HG03159 (cell line): Measurements from ENCODE around the gene MTURN.
"Not testable (repeated sequence)": the region's sequence is repeated elsewhere in the genome, so short reads cannot be mapped to it uniquely, and the experiment has no call there.

ENCODE experiments used
- ATAC-seq: cut with Tn5 transposase; IDR thresholded peaks from one replicate; pipeline ENCODE4 v1.9.1; 2021; ENCODE audit warnings: mild to moderate bottlenecking, moderate library complexity; ENCODE audit not compliant: unreplicated experiment

MTURN gene

DNA sequence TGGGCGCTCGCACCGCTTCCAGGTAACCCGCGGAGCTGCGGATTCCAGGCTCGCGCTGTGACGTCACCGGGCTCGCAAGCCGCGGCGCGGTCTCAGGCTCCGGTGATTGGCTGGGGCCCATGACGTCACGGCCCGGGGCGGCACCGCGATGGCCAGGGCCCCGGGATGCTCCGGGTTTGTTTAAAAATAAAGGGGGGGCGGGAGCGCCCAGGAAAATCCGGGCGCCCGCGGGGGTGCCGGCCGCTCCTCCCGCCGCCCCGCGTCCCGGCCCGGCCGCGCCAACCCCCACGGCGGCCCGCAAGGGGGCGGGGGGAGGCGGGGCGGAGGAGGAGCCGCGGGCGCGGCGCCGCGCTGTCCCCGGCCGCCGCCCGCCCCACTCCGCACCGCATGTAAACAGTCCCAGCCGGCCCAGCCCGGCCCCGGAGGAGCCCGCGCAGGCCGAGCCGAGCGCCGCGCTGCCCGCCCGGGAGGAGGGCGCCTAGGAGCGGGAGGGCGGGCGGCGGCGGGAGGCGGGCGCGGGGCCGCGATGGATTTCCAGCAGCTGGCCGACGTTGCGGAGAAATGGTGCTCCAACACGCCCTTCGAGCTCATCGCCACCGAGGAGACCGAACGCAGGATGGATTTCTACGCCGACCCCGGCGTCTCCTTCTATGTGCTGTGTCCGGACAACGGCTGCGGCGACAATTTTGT, at the start of gene MTURN:
Gene MTURN (plus strand): TSS at position 376 of the 690 bp plus-strand sequence. CDS start 151 bp downstream, at position 527.
- peak; percentile 79 for ATAC-seq

DNA sequence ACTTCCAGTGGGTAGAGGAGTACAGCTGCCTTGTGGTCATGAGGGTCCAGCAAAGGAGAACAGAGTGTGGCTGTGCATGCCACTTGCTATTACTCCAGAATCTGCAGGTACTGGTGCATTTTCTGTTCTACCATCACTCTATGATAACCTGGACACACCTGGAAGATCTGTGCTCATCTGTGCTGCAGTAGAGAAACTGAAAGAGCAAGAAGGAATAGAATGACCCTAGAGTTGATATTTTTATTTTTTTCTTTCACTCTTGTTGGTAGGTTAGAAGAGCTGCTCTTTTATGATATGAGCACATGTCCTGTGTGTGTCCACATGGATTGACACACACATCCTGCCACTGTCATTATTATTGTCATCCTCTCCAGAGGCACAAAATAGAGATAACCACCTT, 48.3 kb upstream of the MTURN start:
- ATAC-seq: no peak

DNA sequence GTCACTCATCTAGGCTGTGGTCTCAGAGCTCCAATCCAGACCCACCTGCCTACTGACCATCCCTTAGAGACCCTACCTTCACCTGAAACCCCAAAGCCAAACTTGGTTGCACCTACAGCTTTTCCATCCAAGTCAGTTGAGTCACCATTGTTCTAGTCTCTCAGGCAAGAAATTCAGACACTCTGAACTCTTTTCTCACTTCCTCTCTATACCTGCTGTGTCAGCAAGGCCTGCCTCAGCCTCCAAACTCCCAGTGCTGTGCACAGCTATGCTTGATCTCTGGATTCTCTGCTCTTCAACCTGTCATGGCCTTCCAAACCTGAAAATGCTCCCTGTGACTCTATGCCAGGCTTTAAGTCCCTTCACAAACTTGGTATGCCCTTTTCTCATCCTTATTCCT, 47.4 kb upstream of the MTURN start:
- no peak for ATAC-seq

DNA sequence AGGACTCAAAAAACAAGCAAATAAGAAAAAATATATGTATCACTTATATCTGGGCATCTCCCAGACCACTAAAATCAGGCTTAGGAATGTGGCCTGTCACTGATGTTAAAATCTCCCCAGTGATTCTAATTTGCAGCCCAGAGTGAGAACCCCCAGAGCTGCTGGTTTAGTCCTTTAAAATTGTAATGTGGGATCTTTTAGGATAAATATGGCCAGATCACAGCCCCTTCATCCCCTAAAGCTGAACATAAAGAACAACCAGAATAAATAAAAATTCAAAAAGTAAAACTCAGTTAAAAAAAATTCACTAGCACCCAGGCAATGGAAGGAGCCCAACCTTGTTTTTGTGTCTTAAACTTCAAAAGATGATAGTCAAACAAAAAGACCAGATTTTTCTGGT, 46.4 kb upstream of the MTURN start:
- no peak for ATAC-seq

DNA sequence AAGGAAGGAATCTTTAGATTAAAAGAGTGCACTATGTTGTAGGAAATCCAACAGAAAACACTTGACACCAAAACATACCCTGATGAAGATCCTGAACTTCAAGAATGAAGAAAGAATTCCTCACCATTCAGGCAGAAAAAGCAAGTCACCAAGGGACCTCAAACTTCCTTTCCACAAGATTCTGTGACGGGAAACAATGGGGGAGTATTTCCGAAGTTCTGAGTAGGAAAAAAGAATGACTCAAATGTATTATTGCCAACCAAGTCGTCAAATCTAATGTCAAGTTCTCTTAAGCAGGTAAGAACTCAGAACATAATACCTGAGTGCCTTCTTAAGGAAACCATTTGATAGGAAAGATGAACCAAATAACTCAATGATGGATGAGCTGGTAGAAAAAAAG, 44.7 kb upstream of the MTURN start:
- no peak for ATAC-seq

DNA sequence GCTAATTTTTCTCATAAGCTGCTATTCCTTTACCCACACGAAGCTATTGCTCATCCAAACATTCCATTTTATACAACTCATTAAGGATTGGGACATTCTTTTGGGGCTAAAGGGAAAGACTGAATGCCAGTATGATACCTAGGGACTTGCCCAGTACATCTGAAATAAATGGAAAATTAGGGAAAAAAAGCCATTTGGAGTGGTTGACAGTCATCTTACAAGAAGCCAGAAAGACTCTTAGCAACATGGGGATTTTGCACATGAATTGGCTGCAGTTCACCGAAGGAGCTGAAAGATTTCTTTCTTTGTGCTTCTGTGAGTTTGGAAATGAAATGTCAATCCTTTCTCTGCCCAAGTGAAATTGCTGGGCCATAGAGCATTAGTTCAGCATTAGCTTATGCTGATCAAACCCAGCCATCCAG, 43.3 kb upstream of the MTURN start:
- no peak for ATAC-seq

DNA sequence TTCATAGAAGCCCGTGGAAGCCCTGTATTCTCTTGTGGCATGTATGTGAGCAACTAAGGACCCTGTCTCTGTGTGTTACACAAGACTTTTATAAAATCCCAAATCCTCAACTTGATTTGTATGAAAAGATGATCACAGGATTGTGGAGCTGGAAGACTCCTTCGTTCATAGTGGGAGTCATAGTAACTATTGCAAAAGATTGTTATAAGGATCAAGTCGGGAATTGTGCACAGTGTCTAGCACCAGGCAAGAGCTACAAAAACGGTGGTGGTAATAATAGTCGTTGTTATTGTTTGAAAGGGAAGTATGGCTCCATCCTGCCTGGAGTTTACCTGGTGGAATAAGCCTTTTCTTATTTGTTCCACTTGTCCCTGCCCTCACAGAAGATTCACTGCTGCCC, 42.8 kb upstream of the MTURN start:
- ATAC-seq: no peak

DNA sequence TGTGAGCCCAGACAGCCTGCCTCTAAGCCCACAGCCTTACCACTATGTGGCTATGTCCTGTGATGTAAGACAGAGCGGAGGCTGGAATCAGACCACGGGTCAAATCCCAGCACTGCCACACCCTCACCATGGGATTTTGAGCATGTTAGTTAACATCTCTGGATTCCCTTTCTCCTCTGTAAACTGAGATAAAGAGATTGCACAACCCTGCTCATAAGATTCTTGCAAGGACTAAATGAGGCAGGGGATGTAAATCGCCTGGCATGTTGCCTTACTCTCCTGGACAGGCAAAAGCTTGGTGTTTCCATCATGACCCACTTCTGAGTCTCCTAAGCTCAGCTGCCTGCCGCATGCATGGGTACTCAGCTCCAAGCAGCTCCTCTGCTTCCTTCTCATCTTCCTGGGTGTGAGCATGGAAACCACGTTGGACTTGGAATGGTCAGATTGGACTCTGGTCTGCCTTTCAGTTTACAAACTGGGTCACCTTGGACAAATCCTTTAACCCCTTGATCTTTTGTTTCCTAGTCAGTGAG, 41.3 kb upstream of the MTURN start:
- ATAC-seq: no peak

DNA sequence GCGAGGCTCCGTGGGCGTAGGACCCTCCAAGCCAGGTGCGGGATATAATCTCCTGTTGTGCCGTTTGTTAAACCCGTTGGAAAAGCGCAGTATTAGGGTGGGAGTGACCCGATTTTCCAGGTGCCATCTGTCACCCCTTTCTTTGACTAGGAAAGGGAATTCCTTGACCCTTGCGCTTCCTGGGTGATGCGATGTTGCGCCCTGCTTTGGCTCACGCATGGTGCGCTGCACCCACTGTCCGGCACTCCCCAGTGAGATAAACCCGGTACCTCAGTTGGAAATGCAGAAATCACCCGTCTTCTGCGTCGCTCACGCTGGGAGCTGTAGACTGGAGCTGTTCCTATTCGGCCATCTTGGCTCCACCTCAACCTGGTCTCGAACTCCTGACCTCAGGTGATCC, 36.2 kb upstream of the MTURN start:
- not testable (repeated sequence) for ATAC-seq

DNA sequence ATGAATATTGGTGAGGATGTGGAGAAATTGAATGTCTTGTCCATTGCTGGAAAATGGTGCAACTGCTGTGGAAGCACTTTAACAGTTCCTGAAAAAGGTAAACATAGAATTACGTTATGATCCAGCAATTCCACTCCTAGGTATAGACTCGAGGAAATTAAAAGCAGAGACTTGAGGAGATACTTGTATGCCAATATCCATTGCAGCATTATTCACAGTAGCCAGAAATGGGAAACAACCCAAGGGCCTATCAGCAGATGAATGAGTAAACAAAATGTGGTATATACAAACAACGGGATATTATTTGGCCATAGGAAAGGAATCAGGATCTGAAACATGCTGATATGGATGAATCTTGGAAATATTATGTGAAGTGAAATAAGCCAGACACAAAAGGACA, 32.5 kb upstream of the MTURN start:
- ATAC-seq: no peak

DNA sequence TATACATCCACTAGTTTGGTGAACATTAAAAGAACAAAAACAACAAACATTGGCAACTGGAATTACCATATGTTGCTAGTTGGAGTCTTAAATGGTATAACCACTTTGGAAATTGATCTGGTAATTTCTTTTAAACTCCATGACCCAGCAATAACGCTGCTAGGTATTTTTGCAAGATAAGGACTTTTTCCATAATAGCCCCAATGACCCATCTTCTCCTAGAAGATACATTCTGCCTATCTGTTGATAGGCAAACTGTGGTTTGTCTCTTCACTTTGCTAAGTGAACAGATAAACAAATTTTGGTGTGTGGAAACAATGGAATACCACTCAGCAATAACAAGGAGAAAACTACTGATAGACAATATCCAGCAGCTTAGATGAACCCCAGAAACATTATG, 30.6 kb upstream of the MTURN start:
- no peak for ATAC-seq

DNA sequence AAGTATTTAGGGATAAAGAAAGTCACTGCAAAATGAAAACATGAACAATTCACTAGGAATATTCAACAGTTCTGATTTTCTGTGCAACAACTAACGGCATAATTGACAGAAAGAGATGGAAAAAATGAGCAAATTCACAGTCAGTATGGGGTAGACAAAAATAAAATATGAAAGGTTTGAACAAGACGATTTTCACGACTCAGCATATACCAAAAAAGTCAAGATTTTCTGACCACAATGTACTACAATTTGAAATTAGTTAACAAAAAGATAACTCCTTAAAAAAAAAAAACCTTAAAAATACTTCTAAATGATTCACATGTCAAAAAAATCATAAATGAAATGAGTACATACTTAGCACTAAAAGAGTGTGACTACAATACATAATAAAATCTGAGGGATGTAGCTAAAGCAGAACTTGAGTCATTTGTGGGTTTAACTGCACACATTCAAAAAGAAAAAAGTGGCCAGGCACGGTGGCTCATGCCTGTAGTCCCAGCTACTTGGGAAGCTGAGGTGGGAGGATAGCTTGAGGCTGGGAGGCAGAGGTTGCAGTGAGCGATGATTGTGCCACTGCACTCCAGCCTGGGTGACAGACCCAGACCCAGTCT, 22.6 kb upstream of the MTURN start:
- ATAC-seq: no peak

DNA sequence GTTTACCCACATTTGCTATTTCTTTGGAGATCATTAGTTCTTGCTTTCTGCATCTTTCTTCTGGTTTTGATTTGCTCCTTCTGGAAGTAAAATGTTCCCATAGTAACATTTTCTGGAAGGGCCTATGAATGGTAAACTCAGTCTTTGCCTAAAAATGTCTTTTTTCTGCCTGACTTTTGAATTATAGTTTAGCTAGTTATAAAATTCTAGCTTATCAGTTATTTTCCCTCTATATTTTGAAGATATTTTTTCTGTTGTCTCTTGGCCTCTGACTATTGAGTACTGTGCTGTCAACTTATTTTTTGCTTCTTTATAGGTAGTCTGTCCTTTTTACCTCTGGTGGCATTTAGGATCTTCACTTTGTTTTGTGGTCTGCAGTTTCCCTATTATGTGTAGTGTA, 21.6 kb upstream of the MTURN start:
- no peak for ATAC-seq

DNA sequence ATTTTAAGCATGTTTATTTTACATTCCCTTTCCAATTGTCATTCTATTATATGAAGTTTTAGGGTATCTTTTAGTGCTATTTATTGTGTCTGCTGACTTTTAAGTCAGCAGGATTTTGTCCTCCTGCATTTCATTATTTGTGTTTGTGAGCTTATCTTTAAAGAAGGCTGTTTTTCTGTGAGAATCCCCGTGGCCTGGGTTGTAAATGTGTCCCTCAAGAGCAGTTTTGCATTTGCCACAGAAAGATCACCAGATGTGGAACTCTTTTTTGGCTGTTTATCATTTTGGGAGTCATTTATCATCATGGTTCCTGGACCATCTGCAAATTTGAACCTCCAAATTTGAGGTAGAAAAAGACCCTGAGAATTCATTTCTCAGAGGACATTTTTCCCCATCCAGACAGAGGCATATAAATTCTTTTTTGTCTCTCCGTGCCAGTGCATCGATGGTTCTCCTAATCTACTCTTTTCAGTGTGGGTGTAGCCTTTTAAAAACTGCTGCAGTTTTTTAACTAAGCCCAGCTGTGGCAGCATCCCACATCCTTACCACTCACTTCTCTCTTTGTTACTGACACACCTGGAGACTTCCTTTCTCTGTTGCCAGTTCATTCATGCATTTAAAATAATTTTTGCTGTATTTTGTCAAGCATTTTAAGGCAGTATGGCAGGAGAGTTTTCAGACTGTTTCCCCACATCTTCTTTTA, 20.1 kb upstream of the MTURN start:
- ATAC-seq: no peak

DNA sequence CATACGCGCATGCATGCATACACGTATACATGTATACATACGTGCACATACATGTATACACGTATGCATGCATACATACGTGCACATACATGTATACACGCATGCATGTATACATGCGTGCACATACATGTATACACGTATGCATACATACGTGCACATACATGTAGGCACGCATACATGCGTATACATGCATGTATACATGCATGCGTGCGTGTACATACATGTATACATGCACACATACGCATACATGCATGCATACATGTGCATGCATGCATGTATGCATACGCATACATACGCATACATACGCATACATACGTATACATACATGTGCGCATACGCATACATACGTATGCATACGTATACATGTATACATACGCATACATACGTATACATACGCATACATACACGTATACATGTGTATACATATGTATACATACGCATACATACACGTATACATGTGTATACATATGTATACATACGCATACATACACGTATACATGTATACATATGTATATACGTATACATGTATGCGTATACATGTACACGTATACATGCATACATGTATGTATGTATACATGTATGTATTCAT, 19.0 kb upstream of the MTURN start:
- ATAC-seq: no peak

DNA sequence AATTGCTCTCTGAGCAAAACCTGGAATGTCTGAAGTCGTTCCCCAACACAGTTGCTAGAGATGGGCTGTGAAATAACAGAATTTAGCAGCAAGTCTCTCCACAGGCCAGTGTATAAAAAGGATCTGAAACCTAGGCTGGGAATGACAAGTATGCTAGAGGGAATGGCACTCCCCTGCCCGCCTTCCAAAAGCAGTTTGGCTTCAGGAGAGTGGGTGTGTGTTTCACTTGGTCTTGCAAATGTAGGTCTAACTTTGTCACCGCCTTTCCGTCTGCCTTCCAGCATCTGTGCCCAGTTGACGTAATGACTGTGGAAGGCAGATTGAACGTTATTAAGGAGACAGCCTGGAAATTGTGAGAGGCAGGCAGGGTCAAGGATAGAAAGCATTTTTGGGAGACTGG, 18.0 kb upstream of the MTURN start:
- no peak for ATAC-seq

DNA sequence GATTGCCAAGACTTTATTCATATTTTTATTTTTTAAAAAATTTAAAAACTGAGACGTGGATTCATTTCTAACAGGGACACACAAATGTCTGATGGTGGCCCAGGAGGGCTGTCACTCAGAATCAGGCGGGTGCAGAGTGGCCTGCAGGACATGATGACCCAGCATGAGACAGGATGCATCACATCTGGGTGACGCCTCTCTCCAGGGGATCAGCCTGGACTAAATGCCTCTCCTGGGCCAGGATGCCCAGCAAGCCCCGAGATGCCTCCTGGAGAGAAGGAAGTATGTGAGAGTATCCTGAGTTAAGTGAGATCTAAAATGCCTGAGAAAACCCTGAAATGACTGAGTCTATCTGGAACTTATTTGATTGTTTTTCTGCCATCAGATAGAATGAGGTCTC, 16.9 kb upstream of the MTURN start:
- ATAC-seq: no peak

DNA sequence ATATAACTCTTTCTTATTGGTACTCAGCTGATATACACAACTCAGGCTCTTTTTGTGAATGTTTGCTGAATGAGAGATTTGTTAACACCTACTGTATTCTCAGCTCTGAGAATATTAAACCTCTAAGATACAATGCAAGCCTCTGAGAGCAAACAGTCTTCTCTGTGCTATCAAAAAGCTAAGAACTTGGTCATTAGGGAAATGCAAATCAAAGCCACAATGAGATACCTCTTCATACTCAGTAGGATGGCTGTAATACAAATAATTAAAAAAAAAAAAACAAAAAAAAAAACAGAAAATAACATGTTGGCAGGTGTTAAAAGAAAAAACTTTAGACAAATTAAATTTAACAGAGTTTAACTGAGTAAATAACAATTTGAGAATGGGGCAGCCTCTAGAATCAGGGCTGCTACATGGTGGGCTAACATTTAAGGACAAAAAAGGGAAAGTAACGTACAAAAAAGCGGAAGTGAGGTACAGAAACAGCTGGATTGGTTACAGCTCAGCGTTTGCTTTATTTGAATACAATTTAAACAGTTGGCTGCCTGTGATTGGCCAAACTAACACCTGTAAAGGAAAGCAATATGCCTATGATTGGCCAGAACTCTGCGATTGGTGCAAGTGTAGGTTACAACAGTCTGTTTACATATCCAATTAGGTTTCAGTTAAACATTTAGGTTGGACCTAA, 14.8 kb upstream of the MTURN start:
- ATAC-seq: no peak

DNA sequence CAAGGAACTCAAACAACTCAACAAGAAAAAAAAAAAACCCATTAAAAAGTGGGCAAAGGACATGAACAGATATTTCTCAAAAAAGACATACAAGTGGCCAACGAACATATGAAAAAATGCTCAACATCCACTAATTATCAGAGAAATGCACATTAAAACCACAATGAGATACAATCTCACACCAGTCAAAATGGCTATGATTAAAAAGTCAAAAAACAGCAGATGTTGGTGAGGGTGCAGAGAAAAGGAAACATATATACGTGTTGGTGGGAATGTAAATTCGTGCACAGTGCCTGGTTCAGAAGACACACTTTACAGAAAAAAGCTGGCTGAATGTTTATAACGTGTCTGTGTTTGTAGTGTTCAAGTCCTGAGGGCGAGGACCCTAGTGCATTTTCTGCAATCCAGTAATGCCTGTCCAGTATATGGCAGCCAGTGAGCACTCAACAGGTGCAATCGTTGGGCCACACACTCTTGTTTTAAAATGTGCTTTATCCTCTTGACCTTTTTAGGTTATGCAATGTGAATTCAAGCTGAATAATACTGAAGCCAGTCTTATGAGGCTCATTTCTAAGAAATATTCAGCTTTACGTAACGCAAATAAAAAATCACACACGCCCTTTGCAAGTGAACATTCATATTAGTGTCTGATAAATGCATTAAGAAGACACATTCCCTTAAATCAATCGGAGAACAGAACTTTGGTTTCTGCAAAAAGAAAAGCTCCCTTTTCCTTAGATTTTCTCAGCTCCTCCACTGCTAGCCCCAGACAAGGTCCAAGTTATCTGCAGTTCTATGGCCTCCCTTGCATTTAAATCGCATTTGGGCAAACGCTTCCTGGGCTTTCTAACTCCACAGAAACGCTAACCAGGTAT, 813 bp upstream of the MTURN start:
- ATAC-seq: no peak
